GM12874 (cell line): ENCODE measurements around the gene LINS1.

ENCODE experiments used
- CTCF ChIP-seq: IDR thresholded peaks from 2 replicates; pipeline ENCODE4 v1.5.1; 2011; ENCODE audit warnings: low read depth, mild to moderate bottlenecking, control low read depth, low read length, moderate library complexity; ENCODE audit not compliant: insufficient read depth

LINS1 gene

GRCh38 chr15:100537331-100537730, 64.7 kb downstream of the LINS1 start:
- TF ChIP-seq CTCF: no peak

- no peak for TF ChIP-seq CTCF
Observed at GRCh38 chr15:100536733-100537132, 65.3 kb downstream of the LINS1 start.

GRCh38 chr15:100533886-100534285, 68.1 kb downstream of the LINS1 start:
- TF ChIP-seq CTCF: no peak

GRCh38 chr15:100531823-100532327, 70.1 kb downstream of the LINS1 start:
- no peak for TF ChIP-seq CTCF

GRCh38 chr15:100531204-100531603, 70.8 kb downstream of the LINS1 start:
- no peak for TF ChIP-seq CTCF

GRCh38 chr15:100529556-100529955, 72.4 kb downstream of the LINS1 start:
- TF ChIP-seq CTCF: no peak

- no peak for TF ChIP-seq CTCF
Observed at GRCh38 chr15:100528833-100529428, 73.1 kb downstream of the LINS1 start, which contains the start of gene CERS3. Gene CERS3, minus strand, starts transcription at chr15:100528950. Its CDS starts 27,101 bp downstream, at chr15:100501849.

- TF ChIP-seq CTCF: no peak
Observed at GRCh38 chr15:100526027-100526481, 75.9 kb downstream of the LINS1 start.
